ENCODE results near the gene MRPL42.

DNA sequence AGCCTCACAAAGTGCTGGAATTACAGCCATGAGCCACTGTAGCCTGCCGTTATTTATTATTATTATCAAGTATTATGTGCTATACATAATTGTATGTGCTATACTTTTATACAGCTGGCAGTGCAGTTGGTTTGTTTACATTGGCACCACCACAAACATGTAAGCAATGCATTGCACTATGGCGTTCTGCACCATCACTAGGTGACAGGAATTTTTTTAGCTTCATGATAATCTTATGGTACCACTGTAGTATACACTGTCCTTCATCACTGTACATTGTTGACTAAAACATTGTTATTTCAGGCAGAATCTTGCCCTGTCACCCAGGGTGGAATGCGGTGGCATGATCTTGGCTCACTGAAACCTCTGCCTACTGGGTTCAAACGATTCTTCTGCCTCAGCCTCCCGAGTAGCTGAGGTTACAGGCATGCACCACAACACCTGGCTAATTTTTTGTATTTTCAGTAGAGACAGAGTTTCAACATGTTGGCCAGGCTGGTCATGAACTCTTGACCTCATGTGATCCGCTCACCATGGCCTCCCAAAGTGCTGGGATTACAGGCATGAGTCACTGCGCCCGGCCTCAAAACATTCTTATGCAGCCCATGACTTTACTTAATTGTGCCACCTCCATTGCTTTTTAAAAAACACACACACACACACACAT, 17.1 kb downstream of the MRPL42 start:
- TF ChIP-seq, protein P1, sequence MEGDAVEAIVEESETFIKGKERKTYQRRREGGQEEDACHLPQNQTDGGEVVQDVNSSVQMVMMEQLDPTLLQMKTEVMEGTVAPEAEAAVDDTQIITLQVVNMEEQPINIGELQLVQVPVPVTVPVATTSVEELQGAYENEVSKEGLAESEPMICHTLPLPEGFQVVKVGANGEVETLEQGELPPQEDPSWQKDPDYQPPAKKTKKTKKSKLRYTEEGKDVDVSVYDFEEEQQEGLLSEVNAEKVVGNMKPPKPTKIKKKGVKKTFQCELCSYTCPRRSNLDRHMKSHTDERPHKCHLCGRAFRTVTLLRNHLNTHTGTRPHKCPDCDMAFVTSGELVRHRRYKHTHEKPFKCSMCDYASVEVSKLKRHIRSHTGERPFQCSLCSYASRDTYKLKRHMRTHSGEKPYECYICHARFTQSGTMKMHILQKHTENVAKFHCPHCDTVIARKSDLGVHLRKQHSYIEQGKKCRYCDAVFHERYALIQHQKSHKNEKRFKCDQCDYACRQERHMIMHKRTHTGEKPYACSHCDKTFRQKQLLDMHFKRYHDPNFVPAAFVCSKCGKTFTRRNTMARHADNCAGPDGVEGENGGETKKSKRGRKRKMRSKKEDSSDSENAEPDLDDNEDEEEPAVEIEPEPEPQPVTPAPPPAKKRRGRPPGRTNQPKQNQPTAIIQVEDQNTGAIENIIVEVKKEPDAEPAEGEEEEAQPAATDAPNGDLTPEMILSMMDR (IDR thresholded peaks at IDR 0.05): no peak
- no peak for TF ChIP-seq POLR2A (IDR thresholded peaks at IDR 0.05)

Data from body of pancreas (tissue), 4 donors.